Measurements from ENCODE around the gene TICRR.
"Not testable (repeated sequence)": the region's sequence is repeated elsewhere in the genome, so short reads cannot be mapped to it uniquely, and the experiment has no call there.

Gene TICRR

DNA sequence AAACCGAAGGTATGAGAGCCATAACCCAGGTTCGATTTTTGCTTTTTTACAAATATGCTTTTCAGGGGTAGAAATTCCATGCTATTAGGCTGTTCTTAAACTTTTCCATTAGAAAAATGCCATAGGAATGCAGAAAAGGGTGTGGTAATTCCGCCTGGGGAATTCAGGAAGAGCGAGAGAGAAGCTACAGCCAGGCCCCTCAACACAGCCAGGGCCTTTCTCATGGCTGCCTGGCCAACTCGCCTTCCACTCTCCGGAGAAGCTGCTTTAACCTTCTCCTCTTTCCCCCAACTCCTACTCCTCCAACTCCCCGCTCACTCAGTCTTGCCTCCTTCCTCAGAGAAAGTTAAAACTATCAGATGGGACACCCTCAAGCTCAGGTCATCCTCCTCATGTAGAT lies 9.1 kb upstream of the TICRR start:
- no peak for DNase-seq (ENCODE audit: low spot score)

- DNase-seq (ENCODE audit: low spot score), result no peak
Measured at GRCh38 chr15:89566621-89567294, 8.5 kb upstream of the TICRR start.

- no peak for DNase-seq (ENCODE audit: low spot score)
Measured at GRCh38 chr15:89569090-89569745, 6.1 kb upstream of the TICRR start.

DNA sequence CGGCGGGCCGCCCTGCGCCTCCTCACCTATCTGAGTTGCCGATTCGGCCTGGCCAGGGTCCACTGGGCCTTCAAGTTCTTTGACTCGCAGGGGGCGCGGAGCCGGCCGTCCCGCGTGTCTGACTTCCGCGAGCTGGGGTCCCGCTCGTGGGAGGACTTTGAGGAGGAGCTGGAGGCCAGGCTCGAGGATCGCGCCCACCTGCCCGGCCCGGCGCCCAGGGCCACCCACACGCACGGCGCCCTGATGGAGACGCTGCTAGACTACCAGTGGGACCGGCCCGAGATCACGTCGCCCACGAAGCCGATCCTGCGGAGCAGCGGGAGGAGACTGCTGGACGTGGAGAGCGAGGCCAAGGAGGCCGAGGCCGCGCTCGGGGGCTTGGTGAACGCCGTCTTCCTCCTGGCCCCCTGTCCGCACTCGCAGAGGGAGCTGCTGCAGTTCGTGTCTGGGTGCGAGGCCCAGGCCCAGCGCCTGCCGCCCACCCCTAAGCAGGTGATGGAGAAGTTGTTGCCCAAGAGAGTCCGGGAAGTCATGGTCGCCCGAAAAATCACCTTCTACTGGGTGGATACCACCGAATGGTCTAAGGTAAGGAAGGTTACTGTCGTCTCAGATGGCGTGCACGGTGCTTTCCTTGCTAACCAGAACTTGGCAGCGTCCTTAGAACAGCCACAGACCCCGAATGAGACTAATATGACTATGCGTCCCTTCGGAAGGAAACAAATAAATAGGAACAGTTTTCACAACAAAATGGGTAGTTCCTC lies 567 bp downstream of the TICRR start:
- DNase-seq (ENCODE audit: low spot score), result no peak

GRCh38 chr15:89576417-89576773 lies 1.1 kb downstream of the TICRR start:
- DNase-seq (ENCODE audit: low spot score), result no peak

GRCh38 chr15:89577776-89578115 lies 2.5 kb downstream of the TICRR start:
- DNase-seq (ENCODE audit: low spot score), result no peak

DNA sequence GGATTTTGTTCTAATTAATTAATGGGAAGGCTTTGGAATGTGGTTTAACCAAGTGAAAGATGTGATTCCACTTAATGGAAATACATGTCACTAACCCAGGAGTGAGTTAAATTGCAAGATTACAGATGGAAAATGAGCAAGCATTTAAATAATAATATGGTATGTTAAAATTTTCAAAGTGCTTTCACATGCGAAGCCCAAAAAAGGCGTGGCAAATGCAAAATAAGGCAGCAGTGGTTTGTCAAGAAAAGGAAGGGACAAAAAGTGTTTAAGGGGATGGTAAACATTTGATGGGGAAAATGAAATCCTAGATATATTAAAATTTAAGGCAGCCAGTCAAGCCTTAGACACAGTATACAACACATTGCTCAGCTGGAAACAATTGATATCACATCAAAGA lies 2.9 kb downstream of the TICRR start:
- no peak for DNase-seq (ENCODE audit: low spot score)

GRCh38 chr15:89580747-89581146 lies 5.5 kb downstream of the TICRR start:
- DNase-seq (ENCODE audit: low spot score), result not testable (repeated sequence)

- DNase-seq (ENCODE audit: low spot score), result no peak
Measured at GRCh38 chr15:89586651-89587050, 11.4 kb downstream of the TICRR start.

GRCh38 chr15:89587955-89588354 lies 12.7 kb downstream of the TICRR start:
- DNase-seq (ENCODE audit: low spot score), result no peak

- no peak for DNase-seq (ENCODE audit: low spot score)
Measured at GRCh38 chr15:89591834-89592233, 16.6 kb downstream of the TICRR start.

DNA sequence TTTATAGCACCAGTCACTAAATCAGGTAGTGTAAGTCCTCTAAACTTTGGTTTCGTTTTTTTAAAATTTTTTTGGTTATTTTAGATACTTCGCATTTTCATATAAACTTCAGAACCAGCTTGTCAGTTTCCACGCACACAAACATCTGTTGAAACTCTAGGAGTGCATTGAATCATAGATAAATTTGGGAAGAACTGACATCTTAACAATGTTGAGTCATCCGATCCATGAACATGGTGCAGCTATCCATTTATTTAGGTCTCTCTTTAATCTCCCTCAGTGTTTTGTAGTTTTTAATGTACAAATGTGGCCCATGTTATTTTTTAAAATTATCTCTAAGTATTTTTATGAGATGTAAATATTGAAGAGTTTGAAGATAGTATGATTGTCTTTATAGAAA lies 17.7 kb downstream of the TICRR start:
- DNase-seq (ENCODE audit: low spot score), result no peak

GRCh38 chr15:89599021-89599420 lies 23.8 kb downstream of the TICRR start:
- no peak for DNase-seq (ENCODE audit: low spot score)

- DNase-seq (ENCODE audit: low spot score), result no peak
Measured at GRCh38 chr15:89611317-89611716, 36.0 kb downstream of the TICRR start.

GRCh38 chr15:89613031-89613430 lies 37.8 kb downstream of the TICRR start:
- DNase-seq (ENCODE audit: low spot score), result no peak

GRCh38 chr15:89614164-89614563 lies 38.9 kb downstream of the TICRR start:
- DNase-seq (ENCODE audit: low spot score), result no peak

DNA sequence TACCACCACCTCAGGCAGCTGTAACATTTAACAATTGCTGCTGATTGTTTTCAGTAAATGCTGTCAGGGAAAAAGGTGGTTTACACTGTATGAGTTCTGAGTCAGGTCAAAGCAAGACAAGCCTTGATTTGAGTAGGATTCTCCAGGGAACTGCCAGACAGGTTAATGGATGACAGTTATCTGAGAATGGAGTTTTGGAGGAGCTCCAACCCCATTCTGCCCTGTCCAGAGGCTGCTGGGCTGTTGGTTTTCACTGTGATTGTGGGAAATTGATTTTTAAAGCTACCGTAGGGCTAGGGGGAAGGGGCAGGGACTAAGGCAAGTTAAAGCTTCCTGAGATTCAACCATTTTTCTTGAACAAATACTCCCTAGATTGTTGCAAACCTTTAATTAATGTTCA lies 39.9 kb downstream of the TICRR start:
- no peak for DNase-seq (ENCODE audit: low spot score)

DNA sequence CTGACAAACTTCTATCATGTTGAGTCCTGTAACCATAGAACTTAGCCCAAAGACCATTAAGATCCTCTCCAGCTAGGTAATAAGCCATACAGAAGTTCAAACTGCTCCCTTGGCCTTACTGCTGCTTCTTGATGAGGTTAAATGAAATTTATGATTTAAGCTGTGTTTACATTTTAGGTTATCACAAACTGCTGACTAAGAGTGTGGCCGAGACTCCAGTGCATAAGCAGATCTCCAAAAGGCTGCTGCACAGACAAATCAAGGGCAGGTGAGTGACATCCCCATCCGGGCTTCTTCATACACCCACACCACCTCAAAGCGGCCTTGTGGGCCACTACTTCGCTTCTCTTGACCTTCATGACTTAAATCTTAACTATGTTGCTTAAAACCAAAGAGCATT lies 41.0 kb downstream of the TICRR start:
- DNase-seq (ENCODE audit: low spot score), result no peak

DNA sequence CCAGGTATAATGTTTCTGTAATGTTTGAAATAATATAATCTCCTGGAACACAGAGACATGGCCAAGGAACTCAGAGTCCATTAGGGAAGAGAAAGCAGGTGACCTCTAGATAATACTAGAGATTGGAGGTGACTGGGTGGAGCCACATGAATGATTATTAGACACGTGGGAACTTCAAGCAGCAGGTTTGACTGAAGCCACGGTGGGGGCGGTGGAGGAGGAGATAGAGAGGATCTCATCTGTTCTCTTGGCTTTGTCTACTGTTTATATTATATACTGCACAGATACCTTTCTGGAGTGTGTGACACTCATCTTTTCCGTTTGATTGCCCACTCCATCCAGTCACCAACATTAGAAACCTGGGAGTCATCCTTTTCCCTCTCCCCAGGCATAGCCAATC lies 46.3 kb downstream of the TICRR start:
- DNase-seq (ENCODE audit: low spot score), result no peak

GRCh38 chr15:89623165-89623564 lies 47.9 kb downstream of the TICRR start:
- no peak for DNase-seq (ENCODE audit: low spot score)

DNA sequence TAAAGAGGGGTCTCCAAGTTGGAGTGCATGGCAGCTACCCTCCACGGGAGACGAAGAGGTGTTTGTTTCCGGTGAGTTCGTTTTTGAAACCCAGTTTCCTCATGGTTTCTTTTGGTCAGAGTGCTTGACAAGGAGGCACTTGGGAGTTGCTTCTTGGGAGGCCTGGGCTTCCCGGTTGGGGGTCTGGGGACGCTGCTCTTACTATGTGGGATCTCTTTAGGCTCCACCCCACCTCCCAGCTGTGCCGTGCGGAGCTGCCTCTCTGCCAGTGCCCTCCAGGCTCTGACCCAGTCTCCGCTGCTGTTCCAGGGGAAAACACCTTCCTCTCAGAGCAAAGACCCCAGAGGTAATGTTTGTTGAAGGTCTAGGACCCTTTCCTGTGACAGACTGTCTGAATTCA lies 50.4 kb downstream of the TICRR start:
- no peak for DNase-seq (ENCODE audit: low spot score)

- no peak for DNase-seq (ENCODE audit: low spot score)
Measured at GRCh38 chr15:89627256-89627970, 52.1 kb downstream of the TICRR start.

DNA sequence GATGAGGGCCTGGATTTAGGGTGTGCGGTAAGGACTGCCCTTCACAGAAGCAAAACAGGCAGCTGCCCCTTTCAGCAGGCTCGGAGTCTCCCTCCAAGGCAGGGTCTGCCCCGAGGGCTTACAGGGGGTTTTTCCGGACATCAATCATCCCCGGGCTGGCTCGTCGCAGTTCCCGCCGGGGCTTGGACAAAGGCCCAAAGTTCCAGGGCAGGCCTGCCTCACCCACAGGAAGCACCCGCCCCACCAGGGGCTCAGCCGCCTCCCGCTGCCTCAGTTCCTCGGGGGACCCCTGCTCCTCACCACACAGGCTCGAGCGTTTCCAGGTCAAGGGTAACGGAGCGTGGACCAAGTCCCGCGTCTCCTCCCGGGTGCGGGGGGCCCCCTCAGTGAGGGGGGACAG lies 53.0 kb downstream of the TICRR start:
- no peak for DNase-seq (ENCODE audit: low spot score)

Measured in putamen (tissue), 1 donor.